Breast epithelium (tissue), 4 donors: Measurements from ENCODE around the gene TIA1. TPM values are rescaled to one million over a fixed set of nuclear protein-coding genes. Genes with fewer than 3 reads are reported as not detected.
A peak's percentile ranks its signal among the peaks of the same experiment; 100 is the strongest.

ENCODE experiments used
- DNase-seq, 2 donors: peaks; one replicate each; pipeline ENCODE4 v3.0.0-alpha.2; 2019; ENCODE audit warnings: low spot score in 2 of 2
- H3K27ac ChIP-seq, 2 donors: fragments of 200-600 bp; sonication (generic) in 1 of 2; one replicate each; pipeline ENCODE4 v1.5.1; 2016 to 2019; ENCODE audit warnings: mild to moderate bottlenecking in 1 of 2
- H3K27me3 ChIP-seq, 2 donors: fragments of 200-600 bp; sonication (generic) in 1 of 2; one replicate each; pipeline versions ENCODE4 v1.5.1 to v1.6.0; 2017 to 2019; ENCODE audit warnings: control low read depth in 1 of 2, mild to moderate bottlenecking in 1 of 2
- H3K36me3 ChIP-seq: fragments of 200-600 bp; one replicate; pipeline ENCODE4 v1.5.1; 2019
- H3K4me1 ChIP-seq, 2 donors: fragments of 200-600 bp; sonication (generic); one replicate each; pipeline ENCODE4 v1.5.1; 2016 to 2019; ENCODE audit warnings: control low read depth in 1 of 2
- H3K4me3 ChIP-seq, 3 donors: fragments of 200-600 bp; sonication (generic); 1 replicate in 2 of 3; 2 replicates in 1 of 3; pipeline ENCODE4 v1.5.1; 2016 to 2019; ENCODE audit warnings: mild to moderate bottlenecking in 3 of 3, moderate library complexity in 2 of 3
- H3K9me3 ChIP-seq, 2 donors: fragments of 200-600 bp; sonication (generic) in 1 of 2; one replicate each; pipeline ENCODE4 v1.5.1; 2016 to 2019; ENCODE audit warnings: control low read depth in 1 of 2
- POLR2A ChIP-seq: fragments of 450-650 bp; IDR thresholded peaks from one replicate; pipeline ENCODE4 v1.6.1; 2016; ENCODE audit warnings: antibody characterized with exemption, mild to moderate bottlenecking, moderate library complexity
- POLR2AphosphoS5 ChIP-seq, 3 donors: sonication (generic); formaldehyde crosslinking; IDR thresholded peaks; one replicate each; pipeline ENCODE4 v1.6.1; 2017; ENCODE audit warnings: antibody characterized with exemption in 3 of 3
- intact Hi-C: fragments of 100-400 bp; cut with DNase I; formaldehyde crosslinking; loops from one replicate; pipeline ENCODE4 v1.15.1; 2023; ENCODE audit warnings: low total_unique reads
- total RNA-seq, 3 donors: library from RNA; depleted of rRNA; stranded (reverse); fragments of >200 nt; gene quantifications; one replicate each; pipeline ENCODE4 v1.1.0, GENCODE V29; 2016
- TF ChIP-seq, protein P1 (sequence below), 3 donors: fragments of 450-650 bp; IDR thresholded peaks; one replicate each; pipeline ENCODE4 v1.5.1; 2016 to 2017; ENCODE audit warnings: antibody characterized with exemption in 3 of 3, mild to moderate bottlenecking in 3 of 3, moderate library complexity in 3 of 3

Gene TIA1
- total RNA-seq, 3 donors from 2014 or later = 43.7 to 236 (median 172) TPM

DNA sequence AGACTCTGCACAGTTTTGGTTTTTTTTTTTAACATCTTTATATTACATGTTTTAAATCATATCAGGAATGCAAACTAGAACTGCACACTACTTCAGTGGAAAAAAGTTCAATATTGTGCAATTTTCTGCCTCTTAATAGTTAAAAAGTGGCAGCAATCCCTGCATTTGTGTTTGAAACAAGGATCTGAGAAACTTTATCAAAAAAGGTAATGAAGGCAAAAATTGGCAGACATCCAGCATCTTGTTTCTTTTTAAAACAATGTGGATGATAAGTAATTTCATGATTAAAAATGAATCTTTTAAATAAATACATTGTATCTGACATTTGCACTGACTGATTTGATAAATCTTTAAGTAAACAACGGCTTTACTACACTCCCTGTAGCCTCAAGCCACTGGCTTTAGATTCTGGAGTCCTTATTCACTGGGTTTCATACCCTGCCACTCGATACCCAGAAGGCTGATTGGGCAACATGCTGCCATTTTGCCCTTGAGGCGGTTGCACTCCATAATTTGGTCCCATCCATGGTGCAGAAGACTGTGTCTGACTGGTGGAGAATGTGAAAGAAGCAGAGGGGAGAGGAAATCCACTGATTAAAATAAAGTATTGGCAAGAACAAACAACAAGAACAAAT, 36.0 kb downstream of the TIA1 start:
- H3K27me3 ChIP-seq = no peaks in the 10 kb centered on the region
- H3K4me1 ChIP-seq = no peaks in the 10 kb centered on the region
- no peak for TF ChIP-seq POLR2AphosphoS5 (IDR thresholded peaks at IDR 0.05)
- TF ChIP-seq, protein P1, sequence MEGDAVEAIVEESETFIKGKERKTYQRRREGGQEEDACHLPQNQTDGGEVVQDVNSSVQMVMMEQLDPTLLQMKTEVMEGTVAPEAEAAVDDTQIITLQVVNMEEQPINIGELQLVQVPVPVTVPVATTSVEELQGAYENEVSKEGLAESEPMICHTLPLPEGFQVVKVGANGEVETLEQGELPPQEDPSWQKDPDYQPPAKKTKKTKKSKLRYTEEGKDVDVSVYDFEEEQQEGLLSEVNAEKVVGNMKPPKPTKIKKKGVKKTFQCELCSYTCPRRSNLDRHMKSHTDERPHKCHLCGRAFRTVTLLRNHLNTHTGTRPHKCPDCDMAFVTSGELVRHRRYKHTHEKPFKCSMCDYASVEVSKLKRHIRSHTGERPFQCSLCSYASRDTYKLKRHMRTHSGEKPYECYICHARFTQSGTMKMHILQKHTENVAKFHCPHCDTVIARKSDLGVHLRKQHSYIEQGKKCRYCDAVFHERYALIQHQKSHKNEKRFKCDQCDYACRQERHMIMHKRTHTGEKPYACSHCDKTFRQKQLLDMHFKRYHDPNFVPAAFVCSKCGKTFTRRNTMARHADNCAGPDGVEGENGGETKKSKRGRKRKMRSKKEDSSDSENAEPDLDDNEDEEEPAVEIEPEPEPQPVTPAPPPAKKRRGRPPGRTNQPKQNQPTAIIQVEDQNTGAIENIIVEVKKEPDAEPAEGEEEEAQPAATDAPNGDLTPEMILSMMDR (IDR thresholded peaks at IDR 0.05) = no peak
- no peak for TF ChIP-seq POLR2A
- no peak for DNase-seq
- H3K27ac ChIP-seq = no peak overlapping the region
- no peaks in the 10 kb centered on the region for H3K36me3 ChIP-seq
- H3K9me3 ChIP-seq = no peaks in the 10 kb centered on the region
- no peak overlapping the region for H3K4me3 ChIP-seq
- intact Hi-C loops = no loop called here

DNA sequence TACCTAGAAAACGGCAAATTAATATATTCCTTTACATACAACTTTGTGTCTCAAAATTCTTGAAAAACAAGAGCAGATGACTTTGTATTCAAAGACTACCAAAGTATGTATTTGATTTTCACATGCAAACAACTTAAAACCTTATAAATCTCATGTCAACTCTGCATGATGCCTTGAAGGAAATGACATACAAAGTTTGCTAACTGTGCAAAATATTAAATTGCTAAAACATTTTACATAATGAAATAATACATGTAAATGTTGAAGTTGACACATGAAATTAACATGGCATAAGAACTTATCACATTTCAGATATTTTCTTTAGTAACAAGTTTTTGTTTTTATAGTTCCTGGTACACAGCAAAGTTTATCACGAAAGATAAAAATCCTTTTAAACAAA, 36.8 kb downstream of the TIA1 start:
- Histone ChIP-seq H3K4me1 (no peaks in the 10 kb centered on the region), H3K27ac (no peak overlapping the region), H3K4me3 (no peak overlapping the region), H3K9me3 (no peaks in the 10 kb centered on the region), H3K36me3 (no peaks in the 10 kb centered on the region), H3K27me3 (no peaks in the 10 kb centered on the region)
- TF ChIP-seq POLR2AphosphoS5 (IDR thresholded peaks at IDR 0.05) (no peak), POLR2A (no peak)
- TF ChIP-seq, protein P1 (IDR thresholded peaks at IDR 0.05) = no peak
- DNase-seq = no peak
- intact Hi-C loops = no loop called here

DNA sequence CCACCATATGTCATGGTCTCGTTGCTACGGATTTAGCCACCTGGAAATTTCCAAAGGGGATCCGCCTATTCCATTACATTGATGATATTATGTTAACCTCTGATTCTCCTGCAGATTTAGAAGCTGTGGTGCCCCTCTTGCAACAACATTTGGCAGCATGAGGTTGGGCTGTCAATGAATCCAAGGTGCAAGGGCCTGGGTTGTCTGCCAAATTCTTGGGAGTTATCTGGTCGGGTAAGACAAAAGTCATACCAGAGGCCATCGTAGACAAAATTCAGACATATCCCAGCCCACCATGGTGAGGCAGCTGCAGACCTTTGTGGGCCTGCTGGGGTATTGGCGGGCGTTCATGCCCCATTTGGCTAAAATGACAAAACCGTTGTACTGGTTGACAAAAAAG, 44.0 kb downstream of the TIA1 start:
- Histone ChIP-seq H3K36me3 (no peaks in the 10 kb centered on the region), H3K27me3 (no peaks in the 10 kb centered on the region), H3K27ac (no peak overlapping the region), H3K9me3 (no peaks in the 10 kb centered on the region), H3K4me3 (no peak overlapping the region), H3K4me1 (no peaks in the 10 kb centered on the region)
- intact Hi-C loops = no loop called here
- no peak for DNase-seq
- TF ChIP-seq POLR2AphosphoS5 (IDR thresholded peaks at IDR 0.05) (no peak), POLR2A (no peak)
- TF ChIP-seq, protein P1 (IDR thresholded peaks at IDR 0.05) = no peak

DNA sequence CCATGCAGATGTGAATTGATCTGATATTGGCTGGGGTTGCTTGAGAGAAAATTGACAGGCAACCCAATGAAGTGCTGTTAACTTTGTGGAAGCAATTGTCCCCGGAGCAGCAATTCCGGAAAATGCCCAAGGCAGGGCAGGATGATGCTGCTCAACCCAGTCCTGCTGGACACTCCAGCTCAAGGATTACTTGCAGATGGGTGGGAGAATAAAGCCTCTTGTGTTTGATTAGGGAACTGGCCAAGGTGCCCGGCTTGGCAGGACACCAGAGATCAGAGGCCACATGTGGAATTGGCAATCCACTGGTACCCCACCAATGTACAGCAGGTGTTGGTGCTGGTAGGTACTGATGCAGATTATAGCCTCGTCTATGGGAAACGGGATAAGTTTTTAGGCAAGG, 45.3 kb downstream of the TIA1 start:
- Histone ChIP-seq H3K27me3 (no peaks in the 10 kb centered on the region), H3K9me3 (no peaks in the 10 kb centered on the region), H3K4me1 (no peaks in the 10 kb centered on the region), H3K36me3 (no peaks in the 10 kb centered on the region), H3K4me3 (no peak overlapping the region), H3K27ac (no peak overlapping the region)
- DNase-seq = no peak
- intact Hi-C loops = no loop called here
- TF ChIP-seq, protein P1 (IDR thresholded peaks at IDR 0.05) = no peak
- TF ChIP-seq POLR2AphosphoS5 (IDR thresholded peaks at IDR 0.05) = no peak
- no peak for TF ChIP-seq POLR2A

DNA sequence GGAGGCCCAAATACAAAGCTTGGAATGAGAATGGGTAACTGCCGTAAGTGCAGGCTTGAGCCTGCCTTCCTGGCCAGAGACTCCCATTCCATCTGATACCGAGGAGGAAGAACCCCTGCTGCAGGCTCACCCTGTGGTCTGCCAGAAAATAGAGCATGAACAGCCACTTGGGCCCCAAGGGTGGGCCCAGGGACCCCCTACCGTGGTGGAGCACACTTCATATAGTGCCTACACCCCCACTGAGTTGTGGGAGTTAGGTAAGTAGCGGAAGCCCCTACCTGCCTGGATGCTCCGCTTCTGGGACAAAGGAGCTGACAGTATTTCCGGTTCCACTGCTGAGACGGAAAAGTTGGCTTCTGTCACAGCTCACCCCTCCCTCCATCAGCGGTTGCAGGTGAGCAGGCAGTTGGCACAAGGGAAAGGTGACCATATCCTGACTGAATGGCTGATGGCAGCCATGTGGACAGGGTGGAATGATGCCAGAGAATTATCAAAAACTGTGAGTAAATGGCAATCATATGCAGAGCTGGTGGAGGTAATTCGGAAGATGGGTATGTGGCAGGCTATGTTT, 46.1 kb downstream of the TIA1 start:
- TF ChIP-seq POLR2A (no peak), POLR2AphosphoS5 (IDR thresholded peaks at IDR 0.05) (no peak)
- TF ChIP-seq, protein P1 (IDR thresholded peaks at IDR 0.05) = no peak
- Histone ChIP-seq H3K4me1 (no peaks in the 10 kb centered on the region), H3K4me3 (peak overlapping the region in 2 of 3 donors; percentile 36 to 45), H3K27me3 (no peaks in the 10 kb centered on the region), H3K9me3 (no peaks in the 10 kb centered on the region), H3K27ac (peak overlapping the region in 1 of 2 donors; percentile 29), H3K36me3 (no peaks in the 10 kb centered on the region)
- no peak for DNase-seq
- intact Hi-C loops = no loop called here
